ENCODE data around the gene ANKMY1. TPM values are rescaled to one million over a fixed set of nuclear protein-coding genes. Genes with fewer than 3 reads are reported as not detected.

ANKMY1 gene
- total and polyA plus RNA-seq, 2 experiments from 2014 or later = 2.3 to 8.9 TPM

DNA sequence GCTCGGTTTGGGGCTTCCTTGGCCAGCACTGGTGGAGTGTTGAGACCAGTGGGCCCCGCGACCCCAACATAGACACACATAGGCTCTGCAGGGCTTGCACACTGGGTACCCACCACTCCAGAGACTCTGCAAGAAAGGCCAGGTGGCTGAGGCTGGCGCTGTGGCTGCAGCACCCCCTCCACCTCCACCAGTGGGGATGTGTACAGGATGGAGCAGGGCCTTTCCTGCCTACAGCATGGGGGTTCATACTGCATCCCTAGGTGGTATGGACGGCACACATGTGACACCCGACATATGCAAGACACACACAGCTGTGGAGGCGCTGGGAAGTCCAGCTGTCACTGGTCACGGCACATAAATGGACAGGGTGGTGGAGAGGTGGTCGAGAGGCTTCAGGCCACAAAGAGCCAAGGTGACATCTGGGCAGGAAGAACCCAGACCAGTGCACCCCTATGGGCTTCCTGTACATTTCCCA is 11.8 kb upstream of the ANKMY1 start (continued):
- TF ChIP-seq STAT1 (IDR thresholded peaks at IDR 0.05; ENCODE audit: unreplicated experiment) = no peak
- no peak for TF ChIP-seq ETS1 (IDR thresholded peaks at IDR 0.05)
- no peak for TF ChIP-seq ZNF114 (CRISPR knock-in tag; IDR thresholded peaks at IDR 0.05)

DNA sequence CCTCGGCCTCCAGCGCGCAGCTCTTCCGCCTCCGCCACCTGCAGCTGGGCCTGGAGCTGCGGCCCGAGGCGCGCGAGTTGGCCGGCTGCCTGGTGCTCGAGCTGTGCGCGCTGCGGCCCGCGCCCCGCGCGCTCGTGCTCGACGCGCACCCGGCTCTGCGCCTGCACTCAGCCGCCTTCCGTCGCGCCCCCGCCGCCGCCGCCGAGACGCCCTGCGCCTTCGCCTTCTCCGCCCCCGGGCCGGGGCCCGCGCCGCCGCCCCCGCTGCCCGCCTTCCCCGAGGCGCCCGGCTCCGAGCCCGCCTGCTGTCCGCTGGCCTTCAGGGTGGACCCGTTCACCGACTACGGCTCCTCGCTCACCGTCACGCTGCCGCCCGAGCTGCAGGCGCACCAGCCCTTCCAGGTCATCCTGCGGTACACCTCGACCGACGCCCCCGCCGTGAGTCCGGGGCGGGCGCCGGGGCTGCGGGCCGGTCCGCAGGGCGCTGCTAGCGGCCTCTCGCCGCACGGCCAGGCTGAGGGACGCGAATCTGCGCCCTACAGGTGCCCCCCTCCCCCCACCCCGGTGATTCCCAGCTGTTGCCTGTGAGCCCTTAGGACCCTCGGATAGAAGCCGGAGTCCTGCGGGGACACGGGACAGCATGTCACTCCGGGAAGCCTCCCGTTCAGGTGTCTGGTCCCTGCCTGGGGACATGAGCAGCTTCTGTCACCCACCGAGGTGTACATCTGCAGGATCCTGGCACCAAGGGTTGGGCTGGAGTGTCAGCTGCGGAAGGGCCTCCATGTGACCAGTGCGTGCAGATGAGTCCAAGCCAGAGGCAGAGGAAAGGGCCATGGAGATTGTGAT is 11.1 kb upstream of the ANKMY1 start:
- DNase-seq (ENCODE audit: low spot score) (peak; percentile 53), ATAC-seq (no peak)
- no peaks in the 10 kb centered on the region for H3K9me2 ChIP-seq (ENCODE audit: insufficient read depth)
- H3K4me3 ChIP-seq = peak overlapping the region; percentile 60
- H3K4me2 ChIP-seq = peak overlapping the region; percentile 81
- Mint-ChIP-seq H3K4me3 (peak overlapping the region; percentile 68), H3K36me3 (ENCODE audit: low read depth) (no peaks in the 10 kb centered on the region), H3K27ac (no peak overlapping the region), H3K27me3 (ENCODE audit: insufficient read depth, low read depth, poor library complexity) (peaks cover 36% of the 10 kb centered on the region), H3K4me1 (peaks cover 24% of the 10 kb centered on the region), H3K9me3 (no peaks in the 10 kb centered on the region)
- H2AFZ ChIP-seq = peak overlapping the region; percentile 66; the same call in 1 of the 2 replicates
- no peak for TF ChIP-seq EZH2phosphoT487 (IDR thresholded peaks at IDR 0.05; ENCODE audit: unreplicated experiment)
- no peak for TF ChIP-seq ZNF114 (CRISPR knock-in tag; IDR thresholded peaks at IDR 0.05)
- no peak for TF ChIP-seq EZH2 (IDR thresholded peaks at IDR 0.05; ENCODE audit: low read depth, unreplicated experiment)
- no peak for TF ChIP-seq REST (IDR thresholded peaks at IDR 0.05; ENCODE audit: unreplicated experiment)
- TF ChIP-seq ZNF331 (CRISPR knock-in tag; IDR thresholded peaks at IDR 0.05; ENCODE audit: low read depth) = no peak
- TF ChIP-seq JUNB (IDR thresholded peaks at IDR 0.05; ENCODE audit: unreplicated experiment) = no peak
- TF ChIP-seq POLR2AphosphoS5 (IDR thresholded peaks at IDR 0.05; ENCODE audit: low read depth) = no peak
- H3K79me2 ChIP-seq (replicated peaks; ENCODE audit: insufficient read depth) = no peaks in the 10 kb centered on the region
- peaks cover 7% of the 10 kb centered on the region; the same call in 1 of the 2 replicates for H3F3A ChIP-seq (replicated peaks; ENCODE audit: low read depth)
- no peaks in the 10 kb centered on the region for H3K36me3 ChIP-seq (ENCODE audit: insufficient read depth)
- H4K20me1 ChIP-seq (replicated peaks; ENCODE audit: insufficient read depth) = no peaks in the 10 kb centered on the region; the same call in 1 of the 2 replicates
- no peak overlapping the region for H3K27ac ChIP-seq (ENCODE audit: low read depth)
- H3K4me1 ChIP-seq (ENCODE audit: insufficient read depth) = peaks cover 7% of the 10 kb centered on the region; the same call in 1 of the 2 replicates
- peaks cover 32% of the 10 kb centered on the region for H3K27me3 ChIP-seq (ENCODE audit: insufficient read depth)
